ENCODE results near the gene EPGN.

DNA sequence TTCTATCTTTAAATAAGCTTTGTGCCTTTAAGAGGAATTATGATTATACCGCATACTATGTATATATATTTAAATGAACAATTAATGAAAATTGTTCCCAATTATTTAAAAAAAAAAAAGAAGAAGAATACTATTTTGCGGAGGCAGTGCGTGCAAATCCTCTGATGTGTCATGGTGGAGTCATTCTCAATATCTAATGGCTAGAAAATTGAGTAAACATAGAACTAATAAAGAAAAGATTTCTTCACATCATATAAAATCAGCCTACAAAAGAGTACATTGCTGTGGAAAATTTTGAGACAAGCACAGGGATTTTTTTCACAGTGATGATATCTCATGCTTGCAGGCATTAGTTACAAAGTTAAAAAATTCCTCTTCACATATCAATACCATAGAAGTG lies 54.1 kb downstream of the EPGN start:
- no peak for TF ChIP-seq POLR2AphosphoS5 (IDR thresholded peaks at IDR 0.05; ENCODE audit: low read depth, low read length)
- TF ChIP-seq, protein P1, sequence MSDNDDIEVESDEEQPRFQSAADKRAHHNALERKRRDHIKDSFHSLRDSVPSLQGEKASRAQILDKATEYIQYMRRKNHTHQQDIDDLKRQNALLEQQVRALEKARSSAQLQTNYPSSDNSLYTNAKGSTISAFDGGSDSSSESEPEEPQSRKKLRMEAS (IDR thresholded peaks at IDR 0.05) = no peak
- TF ChIP-seq GABPA (IDR thresholded peaks at IDR 0.05; ENCODE audit: borderline replicate concordance, insufficient read depth, low read length) = no peak
- no peak for TF ChIP-seq TEAD4 (IDR thresholded peaks at IDR 0.05; ENCODE audit: low read depth, low read length)
- TF ChIP-seq JUN (IDR thresholded peaks at IDR 0.05; ENCODE audit: low read depth, low read length) = no peak
- no peak for TF ChIP-seq HDAC2 (IDR thresholded peaks at IDR 0.05; ENCODE audit: borderline replicate concordance in 1 of 2, low read depth in 2 of 2, low read length in 2 of 2)
- no peak for TF ChIP-seq CBX8 (IDR thresholded peaks at IDR 0.05; ENCODE audit: borderline replicate concordance, low read depth, low read length)
- no peak for TF ChIP-seq POU5F1 (IDR thresholded peaks at IDR 0.05; ENCODE audit: low read depth, low read length)

Measured in H1 (cell line).